Spinal cord (tissue), 9 donors: ENCODE data around the gene SEPTIN7. TPM values are rescaled to one million over a fixed set of nuclear protein-coding genes. Genes with fewer than 3 reads are reported as not detected.

Experiments used
- DNase-seq, 6 donors: peaks; one replicate each; pipeline versions ENCODE4 v3.0.0 to v3.0.0-alpha.2; 2013 to 2015; ENCODE audit warnings: low spot score in 6 of 6, low read depth in 4 of 6
- H3K27ac ChIP-seq: one replicate; pipeline ENCODE4 v1.5.1; 2013; ENCODE audit warnings: low read depth, low read length, control low read depth
- H3K27me3 ChIP-seq: one replicate; pipeline ENCODE4 v1.6.1; 2013; ENCODE audit warnings: low read length; ENCODE audit not compliant: control insufficient read depth, insufficient read depth
- H3K36me3 ChIP-seq: one replicate; pipeline ENCODE4 v1.6.1; 2013; ENCODE audit warnings: low read length; ENCODE audit not compliant: control insufficient read depth, insufficient read depth
- H3K4me1 ChIP-seq: one replicate; pipeline ENCODE4 v1.6.1; 2013; ENCODE audit warnings: low read length; ENCODE audit not compliant: control insufficient read depth, insufficient read depth
- H3K4me3 ChIP-seq: one replicate; pipeline ENCODE4 v1.5.1; 2013; ENCODE audit warnings: low read depth, low read length, control low read depth
- H3K9me3 ChIP-seq: one replicate; pipeline ENCODE4 v1.6.1; 2013; ENCODE audit warnings: low read length; ENCODE audit not compliant: control insufficient read depth, insufficient read depth
- polyA plus RNA-seq, 2 donors: library from polyadenylated mRNA; unstranded; fragments of 120-200 nt; gene quantifications; one replicate each; pipeline ENCODE4 v1.2.1, GENCODE V29; 2013; ENCODE audit not compliant: insufficient read length in 2 of 2
- total RNA-seq, 2 donors: library from RNA; depleted of rRNA in 1 of 2; stranded (reverse); fragments of 120-200 nt in 1 of 2; fragments of >200 nt in 1 of 2; gene quantifications; one replicate each; pipeline versions ENCODE4 v1.2.3 to v1.2.4, GENCODE V29; 2013 to 2014

SEPTIN7 gene
- total and polyA plus RNA-seq, 4 donors: 458 to 600 (median 521) TPM

DNA sequence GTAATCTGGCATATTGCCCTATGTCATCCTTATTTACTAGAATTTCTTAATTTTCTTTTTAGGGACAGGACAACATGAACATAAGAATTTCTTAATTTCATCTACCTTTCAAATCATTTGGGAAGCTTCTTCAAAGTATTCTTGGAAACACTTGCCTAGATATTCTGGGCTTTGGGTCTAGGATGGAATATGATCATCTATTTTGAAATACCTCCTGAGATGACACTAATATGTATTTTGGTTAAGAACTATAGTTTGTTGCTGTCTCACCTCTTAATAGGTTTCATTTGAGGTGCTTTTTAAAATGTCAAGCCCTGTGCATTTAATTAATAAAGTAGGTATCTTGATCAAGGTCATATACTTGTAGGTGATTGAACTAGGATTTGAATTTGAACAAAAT, 49.1 kb downstream of the SEPTIN7 start:
- Histone ChIP-seq H3K27me3 (no peaks in the 10 kb centered on the region), H3K27ac (no peak overlapping the region), H3K36me3 (peaks cover 7% of the 10 kb centered on the region), H3K4me1 (no peaks in the 10 kb centered on the region), H3K9me3 (no peaks in the 10 kb centered on the region), H3K4me3 (no peak overlapping the region)
- no peak for DNase-seq

Other genes starting within 250 kb of the SEPTIN7 start
- 10 to 100 TPM; 21.4 to 21.7 TPM for gene HERPUD2, start 105.9 kb upstream of the SEPTIN7 start, total RNA-seq
- gene HERPUD2, start 105.9 kb upstream of the SEPTIN7 start, polyA plus RNA-seq: 10 to 100 TPM; 25.2 to 28.7 TPM